GM19397 (cell line): ENCODE results near the gene CDK6.

Experiments
- ATAC-seq: cut with Tn5 transposase; IDR thresholded peaks from one replicate; pipeline ENCODE4 v1.9.1; 2021; ENCODE audit warnings: mild to moderate bottlenecking, moderate library complexity; ENCODE audit not compliant: unreplicated experiment

CDK6 gene

GRCh38 chr7:92631067-92631849 lies 205.1 kb downstream of the CDK6 start:
- ATAC-seq = peak; percentile 64

- no peak for ATAC-seq
Observed at GRCh38 chr7:92629779-92630178, 206.6 kb downstream of the CDK6 start.

- no peak for ATAC-seq
Observed at GRCh38 chr7:92627956-92628355, 208.4 kb downstream of the CDK6 start.

GRCh38 chr7:92626281-92626809 lies 210.0 kb downstream of the CDK6 start:
- ATAC-seq = no peak

- ATAC-seq = no peak
Observed at GRCh38 chr7:92625617-92626016, 210.8 kb downstream of the CDK6 start.

- no peak for ATAC-seq
Observed at GRCh38 chr7:92624298-92624996, 211.9 kb downstream of the CDK6 start.

GRCh38 chr7:92623544-92623943 lies 212.8 kb downstream of the CDK6 start:
- no peak for ATAC-seq

GRCh38 chr7:92622685-92623084 lies 213.7 kb downstream of the CDK6 start:
- ATAC-seq = no peak

GRCh38 chr7:92622030-92622429 lies 214.3 kb downstream of the CDK6 start:
- ATAC-seq = no peak

GRCh38 chr7:92621561-92622023 lies 214.8 kb downstream of the CDK6 start:
- no peak for ATAC-seq

GRCh38 chr7:92621026-92621540 lies 215.3 kb downstream of the CDK6 start:
- ATAC-seq = peak; percentile 57

GRCh38 chr7:92615861-92616260 lies 220.5 kb downstream of the CDK6 start:
- ATAC-seq = no peak

GRCh38 chr7:92614660-92615174 lies 221.7 kb downstream of the CDK6 start:
- ATAC-seq = no peak

- no peak for ATAC-seq
Observed at GRCh38 chr7:92613720-92614119, 222.7 kb downstream of the CDK6 start.

GRCh38 chr7:92613214-92613613 lies 223.2 kb downstream of the CDK6 start:
- ATAC-seq = no peak

- no peak for ATAC-seq
Observed at GRCh38 chr7:92612501-92612900, 223.9 kb downstream of the CDK6 start.

GRCh38 chr7:92611735-92612134 lies 224.6 kb downstream of the CDK6 start:
- ATAC-seq = no peak

GRCh38 chr7:92609921-92610518 lies 226.4 kb downstream of the CDK6 start:
- no peak for ATAC-seq

- ATAC-seq = no peak
Observed at GRCh38 chr7:92608380-92609322, 227.7 kb downstream of the CDK6 start.

- ATAC-seq = no peak
Observed at GRCh38 chr7:92606985-92607384, 229.4 kb downstream of the CDK6 start.
